Measurements from ENCODE around the gene SORCS2. TPM values are rescaled to one million over a fixed set of nuclear protein-coding genes. Genes with fewer than 3 reads are reported as not detected.

The SORCS2 gene
- total and polyA plus RNA-seq, 2 of the 13 experiments (the other 11 are each of a cell fraction or from before 2014, with no cell fraction given) = 0.82 to 1.0 TPM

DNA sequence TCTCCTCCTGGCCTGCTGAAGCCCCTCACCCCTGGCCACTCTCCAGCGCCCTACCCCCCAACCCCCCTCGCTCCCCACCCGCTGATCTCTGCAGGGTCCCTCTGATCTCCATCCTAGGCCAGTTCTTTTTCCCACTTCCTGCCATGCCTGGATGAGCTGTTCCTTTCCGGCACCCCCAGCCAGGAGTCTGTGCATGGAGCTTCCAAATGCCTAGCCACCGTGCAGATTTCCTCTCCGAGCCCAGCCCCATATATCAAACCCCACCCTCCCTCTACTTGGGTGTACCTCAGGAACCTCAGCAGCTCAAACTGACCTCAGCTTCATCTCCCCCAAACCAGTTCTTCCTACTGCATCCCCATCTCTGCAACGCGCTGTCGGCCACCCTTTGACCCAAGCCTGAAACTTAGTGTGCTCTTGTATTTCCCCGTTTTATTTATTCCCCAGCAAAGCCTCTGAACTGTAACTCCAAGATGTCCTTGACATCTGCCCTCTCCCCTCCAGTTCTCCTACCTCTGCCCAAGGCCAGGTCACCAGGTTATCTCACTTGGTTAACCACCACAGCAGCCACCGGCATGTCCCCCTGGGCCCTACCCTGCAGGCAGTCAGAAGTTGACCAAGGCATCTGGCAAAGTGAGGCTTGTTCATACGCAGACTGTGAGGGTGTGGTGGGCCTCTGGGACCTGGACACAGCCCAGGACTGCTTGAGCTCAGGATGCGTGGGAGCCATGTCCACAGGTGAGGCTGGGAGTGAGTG is 437.3 kb downstream of the SORCS2 start (continued):
- TF ChIP-seq, protein P1, sequence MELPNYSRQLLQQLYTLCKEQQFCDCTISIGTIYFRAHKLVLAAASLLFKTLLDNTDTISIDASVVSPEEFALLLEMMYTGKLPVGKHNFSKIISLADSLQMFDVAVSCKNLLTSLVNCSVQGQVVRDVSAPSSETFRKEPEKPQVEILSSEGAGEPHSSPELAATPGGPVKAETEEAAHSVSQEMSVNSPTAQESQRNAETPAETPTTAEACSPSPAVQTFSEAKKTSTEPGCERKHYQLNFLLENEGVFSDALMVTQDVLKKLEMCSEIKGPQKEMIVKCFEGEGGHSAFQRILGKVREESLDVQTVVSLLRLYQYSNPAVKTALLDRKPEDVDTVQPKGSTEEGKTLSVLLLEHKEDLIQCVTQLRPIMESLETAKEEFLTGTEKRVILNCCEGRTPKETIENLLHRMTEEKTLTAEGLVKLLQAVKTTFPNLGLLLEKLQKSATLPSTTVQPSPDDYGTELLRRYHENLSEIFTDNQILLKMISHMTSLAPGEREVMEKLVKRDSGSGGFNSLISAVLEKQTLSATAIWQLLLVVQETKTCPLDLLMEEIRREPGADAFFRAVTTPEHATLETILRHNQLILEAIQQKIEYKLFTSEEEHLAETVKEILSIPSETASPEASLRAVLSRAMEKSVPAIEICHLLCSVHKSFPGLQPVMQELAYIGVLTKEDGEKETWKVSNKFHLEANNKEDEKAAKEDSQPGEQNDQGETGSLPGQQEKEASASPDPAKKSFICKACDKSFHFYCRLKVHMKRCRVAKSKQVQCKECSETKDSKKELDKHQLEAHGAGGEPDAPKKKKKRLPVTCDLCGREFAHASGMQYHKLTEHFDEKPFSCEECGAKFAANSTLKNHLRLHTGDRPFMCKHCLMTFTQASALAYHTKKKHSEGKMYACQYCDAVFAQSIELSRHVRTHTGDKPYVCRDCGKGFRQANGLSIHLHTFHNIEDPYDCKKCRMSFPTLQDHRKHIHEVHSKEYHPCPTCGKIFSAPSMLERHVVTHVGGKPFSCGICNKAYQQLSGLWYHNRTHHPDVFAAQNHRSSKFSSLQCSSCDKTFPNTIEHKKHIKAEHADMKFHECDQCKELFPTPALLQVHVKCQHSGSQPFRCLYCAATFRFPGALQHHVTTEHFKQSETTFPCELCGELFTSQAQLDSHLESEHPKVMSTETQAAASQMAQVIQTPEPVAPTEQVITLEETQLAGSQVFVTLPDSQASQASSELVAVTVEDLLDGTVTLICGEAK (IDR thresholded peaks at IDR 0.05) = no peak
- TF ChIP-seq, protein P1 (CRISPR knock-in tag; IDR thresholded peaks at IDR 0.05) = no peak
- TF ChIP-seq ZNF296 (CRISPR knock-in tag; conservative IDR thresholded peaks at IDR 0.05) = no peak
- TF ChIP-seq, protein P2, sequence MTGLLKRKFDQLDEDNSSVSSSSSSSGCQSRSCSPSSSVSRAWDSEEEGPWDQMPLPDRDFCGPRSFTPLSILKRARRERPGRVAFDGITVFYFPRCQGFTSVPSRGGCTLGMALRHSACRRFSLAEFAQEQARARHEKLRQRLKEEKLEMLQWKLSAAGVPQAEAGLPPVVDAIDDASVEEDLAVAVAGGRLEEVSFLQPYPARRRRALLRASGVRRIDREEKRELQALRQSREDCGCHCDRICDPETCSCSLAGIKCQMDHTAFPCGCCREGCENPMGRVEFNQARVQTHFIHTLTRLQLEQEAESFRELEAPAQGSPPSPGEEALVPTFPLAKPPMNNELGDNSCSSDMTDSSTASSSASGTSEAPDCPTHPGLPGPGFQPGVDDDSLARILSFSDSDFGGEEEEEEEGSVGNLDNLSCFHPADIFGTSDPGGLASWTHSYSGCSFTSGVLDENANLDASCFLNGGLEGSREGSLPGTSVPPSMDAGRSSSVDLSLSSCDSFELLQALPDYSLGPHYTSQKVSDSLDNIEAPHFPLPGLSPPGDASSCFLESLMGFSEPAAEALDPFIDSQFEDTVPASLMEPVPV (CRISPR knock-in tag; IDR thresholded peaks at IDR 0.05) = no peak
- TF ChIP-seq, protein P3, sequence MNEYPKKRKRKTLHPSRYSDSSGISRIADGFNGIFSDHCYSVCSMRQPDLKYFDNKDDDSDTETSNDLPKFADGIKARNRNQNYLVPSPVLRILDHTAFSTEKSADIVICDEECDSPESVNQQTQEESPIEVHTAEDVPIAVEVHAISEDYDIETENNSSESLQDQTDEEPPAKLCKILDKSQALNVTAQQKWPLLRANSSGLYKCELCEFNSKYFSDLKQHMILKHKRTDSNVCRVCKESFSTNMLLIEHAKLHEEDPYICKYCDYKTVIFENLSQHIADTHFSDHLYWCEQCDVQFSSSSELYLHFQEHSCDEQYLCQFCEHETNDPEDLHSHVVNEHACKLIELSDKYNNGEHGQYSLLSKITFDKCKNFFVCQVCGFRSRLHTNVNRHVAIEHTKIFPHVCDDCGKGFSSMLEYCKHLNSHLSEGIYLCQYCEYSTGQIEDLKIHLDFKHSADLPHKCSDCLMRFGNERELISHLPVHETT (CRISPR knock-in tag; conservative IDR thresholded peaks at IDR 0.05) = no peak
- no peak for TF ChIP-seq TBL1XR1 (IDR thresholded peaks at IDR 0.05; ENCODE audit: borderline replicate concordance, low read length, partially characterized antibody)
- no peak for TF ChIP-seq NBN (conservative IDR thresholded peaks at IDR 0.05)
- TF ChIP-seq ZNF331 (CRISPR knock-in tag; IDR thresholded peaks at IDR 0.05) = no peak
- TF ChIP-seq ISX (CRISPR knock-in tag; conservative IDR thresholded peaks at IDR 0.05) = no peak
- TF ChIP-seq, protein P4, sequence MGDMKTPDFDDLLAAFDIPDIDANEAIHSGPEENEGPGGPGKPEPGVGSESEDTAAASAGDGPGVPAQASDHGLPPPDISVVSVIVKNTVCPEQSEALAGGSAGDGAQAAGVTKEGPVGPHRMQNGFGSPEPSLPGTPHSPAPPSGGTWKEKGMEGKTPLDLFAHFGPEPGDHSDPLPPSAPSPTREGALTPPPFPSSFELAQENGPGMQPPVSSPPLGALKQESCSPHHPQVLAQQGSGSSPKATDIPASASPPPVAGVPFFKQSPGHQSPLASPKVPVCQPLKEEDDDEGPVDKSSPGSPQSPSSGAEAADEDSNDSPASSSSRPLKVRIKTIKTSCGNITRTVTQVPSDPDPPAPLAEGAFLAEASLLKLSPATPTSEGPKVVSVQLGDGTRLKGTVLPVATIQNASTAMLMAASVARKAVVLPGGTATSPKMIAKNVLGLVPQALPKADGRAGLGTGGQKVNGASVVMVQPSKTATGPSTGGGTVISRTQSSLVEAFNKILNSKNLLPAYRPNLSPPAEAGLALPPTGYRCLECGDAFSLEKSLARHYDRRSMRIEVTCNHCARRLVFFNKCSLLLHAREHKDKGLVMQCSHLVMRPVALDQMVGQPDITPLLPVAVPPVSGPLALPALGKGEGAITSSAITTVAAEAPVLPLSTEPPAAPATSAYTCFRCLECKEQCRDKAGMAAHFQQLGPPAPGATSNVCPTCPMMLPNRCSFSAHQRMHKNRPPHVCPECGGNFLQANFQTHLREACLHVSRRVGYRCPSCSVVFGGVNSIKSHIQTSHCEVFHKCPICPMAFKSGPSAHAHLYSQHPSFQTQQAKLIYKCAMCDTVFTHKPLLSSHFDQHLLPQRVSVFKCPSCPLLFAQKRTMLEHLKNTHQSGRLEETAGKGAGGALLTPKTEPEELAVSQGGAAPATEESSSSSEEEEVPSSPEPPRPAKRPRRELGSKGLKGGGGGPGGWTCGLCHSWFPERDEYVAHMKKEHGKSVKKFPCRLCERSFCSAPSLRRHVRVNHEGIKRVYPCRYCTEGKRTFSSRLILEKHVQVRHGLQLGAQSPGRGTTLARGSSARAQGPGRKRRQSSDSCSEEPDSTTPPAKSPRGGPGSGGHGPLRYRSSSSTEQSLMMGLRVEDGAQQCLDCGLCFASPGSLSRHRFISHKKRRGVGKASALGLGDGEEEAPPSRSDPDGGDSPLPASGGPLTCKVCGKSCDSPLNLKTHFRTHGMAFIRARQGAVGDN (CRISPR knock-in tag; IDR thresholded peaks at IDR 0.05) = peak; percentile 35; the same call in 1 of the 2 replicates
- no peak for TF ChIP-seq HES4 (CRISPR knock-in tag; IDR thresholded peaks at IDR 0.05; ENCODE audit: borderline replicate concordance)
